HCT116 (cell line): Measurements from ENCODE around the gene ARMH4. TPM values are rescaled to one million over a fixed set of nuclear protein-coding genes. Genes with fewer than 3 reads are reported as not detected.
A peak's percentile ranks its signal among the peaks of the same experiment; 100 is the strongest.

Source experiments
- ATAC-seq: fragments of 200-7000 bp; cut with Tn5 transposase; 2 replicates; pipeline ENCODE4 v1.9.1; 2020; ENCODE audit warnings: mild to moderate bottlenecking, moderate library complexity
- BruUV-seq: library from RNA; stranded (reverse); fragments of 400-500 nt; replicated peaks from 2 replicates; lab custom pipeline; 2021; lab: Mats Ljungman, UMichigan
- CTCF ChIA-PET: fragments of 300-600 bp; sonication (Branson Sonifier 250); formaldehyde crosslinking; loops from one replicate; lab custom pipeline; 2021; ENCODE audit warnings: antibody characterized with exemption; lab: Charles Lee
- POLR2A ChIA-PET: fragments of 300-600, 350-600 bp; sonication (Branson Sonifier 250); formaldehyde crosslinking; loops from one replicate; lab custom pipeline; 2021; ENCODE audit warnings: antibody characterized with exemption; lab: Charles Lee
- RAD21 ChIA-PET, 2 experiments: fragments of 300-600 bp; sonication (Branson Sonifier 250); formaldehyde crosslinking; loops; one replicate each; lab custom pipeline; 2023; ENCODE audit warnings: low total read pairs in 2 of 2; ENCODE audit not compliant: uncharacterized antibody in 2 of 2, unreplicated experiment in 2 of 2, low non-redundant PET in 1 of 2; lab: Charles Lee
- DNase-seq: peaks from one replicate; pipeline ENCODE4 v3.0.0-alpha.2; 2010; ENCODE audit warnings: low read depth, low spot score
- H2AFZ ChIP-seq: fragments of 200-600 bp; shearing (Covaris generic), sonication (generic); 2 replicates; pipeline ENCODE4 v1.6.1; 2017; ENCODE audit warnings: low read depth, mixed run types, mixed read lengths, antibody characterized with exemption, low read length; ENCODE audit not compliant: poor library complexity, severe bottlenecking
- H3K27ac ChIP-seq: 2 replicates; pipeline ENCODE4 v1.5.1; 2012; ENCODE audit warnings: low read depth, low read length
- H3K27me3 ChIP-seq: fragments of 200-600 bp; sonication (generic); 2 replicates; pipeline ENCODE4 v1.6.1; 2016; ENCODE audit warnings: mixed run types, low read length, mixed read lengths; ENCODE audit not compliant: insufficient read depth
- H3K36me3 ChIP-seq, 2 experiments: fragments of 200-500 bp in 1 of 2; fragments of 200-600 bp in 1 of 2; sonication (Bioruptor generic) in 1 of 2; sonication (generic) in 1 of 2; 2 replicates each; pipeline versions ENCODE4 v1.5.1 to v1.6.1; 2014 to 2016; ENCODE audit warnings: low read length in 2 of 2, inconsistent platforms in 1 of 2, mixed read lengths in 1 of 2, mixed run types in 1 of 2; ENCODE audit not compliant: insufficient read depth in 2 of 2, control insufficient read depth in 1 of 2
- H3K4me1 ChIP-seq, 2 experiments: fragments of 200-600 bp in 1 of 2; sonication (generic) in 1 of 2; 2 replicates each; pipeline versions ENCODE4 v1.5.1 to v1.6.1; 2012 to 2017; ENCODE audit warnings: low read length in 2 of 2, inconsistent platforms in 1 of 2, mild to moderate bottlenecking in 1 of 2, mixed read lengths in 1 of 2, mixed run types in 1 of 2, moderate library complexity in 1 of 2; ENCODE audit not compliant: insufficient read depth in 2 of 2, control insufficient read depth in 1 of 2
- H3K4me2 ChIP-seq: fragments of 200-600 bp; sonication (generic); 2 replicates; pipeline ENCODE4 v1.6.1; 2017; ENCODE audit warnings: mixed run types, low read length, mixed read lengths
- H3K4me3 ChIP-seq, 2 experiments: fragments of 200-600 bp in 1 of 2; sonication (generic) in 1 of 2; replicated peaks in 1 of 2; 2 replicates each; pipeline ENCODE4 v1.5.1; 2011 to 2016; ENCODE audit warnings: low read length in 2 of 2, control low read depth in 1 of 2, low read depth in 1 of 2, mild to moderate bottlenecking in 1 of 2, mixed read lengths in 1 of 2, mixed run types in 1 of 2
- H3K79me2 ChIP-seq: fragments of 200-600 bp; sonication (generic); 2 replicates; pipeline ENCODE4 v1.6.1; 2017; ENCODE audit warnings: mild to moderate bottlenecking, mixed run types, low read length, moderate library complexity, mixed read lengths; ENCODE audit not compliant: insufficient read depth
- H3K9ac ChIP-seq: fragments of 200-600 bp; sonication (generic); 2 replicates; pipeline ENCODE4 v1.6.1; 2016; ENCODE audit warnings: low read length, mixed read lengths
- H3K9me2 ChIP-seq: fragments of 200-600 bp; sonication (generic), shearing (Covaris generic); 2 replicates; pipeline ENCODE4 v1.6.1; 2017; ENCODE audit warnings: mixed run types, mild to moderate bottlenecking, moderate library complexity; ENCODE audit not compliant: insufficient read depth
- H3K9me3 ChIP-seq, 2 experiments: fragments of 200-500 bp in 1 of 2; fragments of 200-600 bp in 1 of 2; sonication (Bioruptor generic) in 1 of 2; sonication (generic) in 1 of 2; 2 replicates each; pipeline ENCODE4 v1.6.1; 2014 to 2017; ENCODE audit warnings: low read length in 2 of 2, mixed read lengths in 2 of 2, inconsistent platforms in 1 of 2, low read depth in 1 of 2, mild to moderate bottlenecking in 1 of 2, mixed run types in 1 of 2, moderate library complexity in 1 of 2; ENCODE audit not compliant: control insufficient read depth in 1 of 2, insufficient read depth in 1 of 2
- H4K20me1 ChIP-seq: fragments of 200-600 bp; sonication (generic), shearing (Covaris generic); 2 replicates; pipeline ENCODE4 v1.6.1; 2017; ENCODE audit warnings: mixed run types, mild to moderate bottlenecking, moderate library complexity; ENCODE audit not compliant: insufficient read depth
- ATF3 ChIP-seq: IDR thresholded peaks from 2 replicates; pipeline ENCODE4 v1.6.1; 2012
- CTCF ChIP-seq, 3 experiments: fragments of 200-600 bp in 1 of 3; sonication (generic) in 1 of 3; IDR thresholded peaks in 2 of 3; conservative IDR thresholded peaks in 1 of 3; 2 replicates each; pipeline ENCODE4 v1.5.1; 2012 to 2017; ENCODE audit warnings: low read depth in 2 of 3, low read length in 2 of 3, antibody characterized with exemption in 1 of 3, borderline replicate concordance in 1 of 3, control low read depth in 1 of 3, mild to moderate bottlenecking in 1 of 3, mixed read lengths in 1 of 3, mixed run types in 1 of 3, moderate library complexity in 1 of 3; ENCODE audit not compliant: insufficient read depth in 1 of 3
- EGR1 ChIP-seq: IDR thresholded peaks from 2 replicates; pipeline ENCODE4 v1.6.1; 2012; ENCODE audit warnings: low read depth
- ELF1 ChIP-seq: IDR thresholded peaks from 2 replicates; pipeline ENCODE4 v1.6.1; 2012; ENCODE audit warnings: low read depth, borderline replicate concordance
- EZH2phosphoT487 ChIP-seq: fragments of 200-600 bp; IDR thresholded peaks from 2 replicates; pipeline ENCODE4 v1.6.1; 2018; ENCODE audit warnings: antibody characterized with exemption, borderline replicate concordance
- FOSL1 ChIP-seq: IDR thresholded peaks from 2 replicates; pipeline ENCODE4 v1.6.1; 2012; ENCODE audit warnings: low read depth
- JUND ChIP-seq: IDR thresholded peaks from 2 replicates; pipeline ENCODE4 v1.6.1; 2012
- MAX ChIP-seq: IDR thresholded peaks from 2 replicates; pipeline ENCODE4 v1.6.1; 2012
- POLR2A ChIP-seq: IDR thresholded peaks from 2 replicates; pipeline ENCODE4 v1.7.0; 2011; ENCODE audit warnings: borderline replicate concordance; ENCODE audit not compliant: insufficient read depth, insufficient read length; ENCODE audit errors: extremely low read depth
- POLR2AphosphoS5 ChIP-seq: IDR thresholded peaks from 2 replicates; pipeline ENCODE4 v1.6.1; 2011; ENCODE audit warnings: mild to moderate bottlenecking, low read depth, low read length, moderate library complexity
- RAD21 ChIP-seq: IDR thresholded peaks from 2 replicates; pipeline ENCODE4 v1.6.1; 2012; ENCODE audit warnings: low read depth, mild to moderate bottlenecking
- SP1 ChIP-seq: IDR thresholded peaks from 2 replicates; pipeline ENCODE4 v1.6.1; 2012; ENCODE audit warnings: low read depth
- SRF ChIP-seq: IDR thresholded peaks from 2 replicates; pipeline ENCODE4 v1.6.1; 2012; ENCODE audit warnings: low read depth
- TCF7L2 ChIP-seq: IDR thresholded peaks from 2 replicates; pipeline ENCODE4 v1.7.0; 2011; ENCODE audit warnings: borderline replicate concordance, inconsistent platforms; ENCODE audit not compliant: insufficient read depth, insufficient read length; ENCODE audit errors: extremely low read depth
- YY1 ChIP-seq: IDR thresholded peaks from 2 replicates; pipeline ENCODE4 v1.6.1; 2011; ENCODE audit warnings: low read length, low read depth, moderate library complexity, mild to moderate bottlenecking; ENCODE audit not compliant: insufficient replicate concordance; ENCODE audit errors: extremely low read depth
- intact Hi-C: fragments of 100-400 bp; cut with micrococcal nuclease; formaldehyde crosslinking; loops from 2 replicates; pipeline ENCODE4 v1.10.0; 2022
- total RNA-seq: library from RNA; stranded (reverse); gene quantifications from one replicate; pipeline ENCODE4 v1.2.1, GENCODE V29; 2021; ENCODE audit not compliant: unreplicated experiment
- TF ChIP-seq, protein P1 (sequence below): IDR thresholded peaks from 2 replicates; pipeline ENCODE4 v1.6.1; 2012; ENCODE audit warnings: low read depth

The ARMH4 gene
- total RNA-seq, 1 experiment from 2014 or later = 1.7 TPM

GRCh38 chr14:58151133-58152013, 640 bp downstream of the ARMH4 start:
- H3K9ac ChIP-seq = peak overlapping the region; percentile 41

More at GRCh38 chr14:58151133-58152013, 640 bp downstream of the ARMH4 start:
- no peak for TF ChIP-seq TCF7L2
- TF ChIP-seq, protein P1, sequence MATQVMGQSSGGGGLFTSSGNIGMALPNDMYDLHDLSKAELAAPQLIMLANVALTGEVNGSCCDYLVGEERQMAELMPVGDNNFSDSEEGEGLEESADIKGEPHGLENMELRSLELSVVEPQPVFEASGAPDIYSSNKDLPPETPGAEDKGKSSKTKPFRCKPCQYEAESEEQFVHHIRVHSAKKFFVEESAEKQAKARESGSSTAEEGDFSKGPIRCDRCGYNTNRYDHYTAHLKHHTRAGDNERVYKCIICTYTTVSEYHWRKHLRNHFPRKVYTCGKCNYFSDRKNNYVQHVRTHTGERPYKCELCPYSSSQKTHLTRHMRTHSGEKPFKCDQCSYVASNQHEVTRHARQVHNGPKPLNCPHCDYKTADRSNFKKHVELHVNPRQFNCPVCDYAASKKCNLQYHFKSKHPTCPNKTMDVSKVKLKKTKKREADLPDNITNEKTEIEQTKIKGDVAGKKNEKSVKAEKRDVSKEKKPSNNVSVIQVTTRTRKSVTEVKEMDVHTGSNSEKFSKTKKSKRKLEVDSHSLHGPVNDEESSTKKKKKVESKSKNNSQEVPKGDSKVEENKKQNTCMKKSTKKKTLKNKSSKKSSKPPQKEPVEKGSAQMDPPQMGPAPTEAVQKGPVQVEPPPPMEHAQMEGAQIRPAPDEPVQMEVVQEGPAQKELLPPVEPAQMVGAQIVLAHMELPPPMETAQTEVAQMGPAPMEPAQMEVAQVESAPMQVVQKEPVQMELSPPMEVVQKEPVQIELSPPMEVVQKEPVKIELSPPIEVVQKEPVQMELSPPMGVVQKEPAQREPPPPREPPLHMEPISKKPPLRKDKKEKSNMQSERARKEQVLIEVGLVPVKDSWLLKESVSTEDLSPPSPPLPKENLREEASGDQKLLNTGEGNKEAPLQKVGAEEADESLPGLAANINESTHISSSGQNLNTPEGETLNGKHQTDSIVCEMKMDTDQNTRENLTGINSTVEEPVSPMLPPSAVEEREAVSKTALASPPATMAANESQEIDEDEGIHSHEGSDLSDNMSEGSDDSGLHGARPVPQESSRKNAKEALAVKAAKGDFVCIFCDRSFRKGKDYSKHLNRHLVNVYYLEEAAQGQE = no peak
- no peak for TF ChIP-seq EGR1
- TF ChIP-seq YY1 = no peak
- no peak for TF ChIP-seq RAD21
- TF ChIP-seq FOSL1 = no peak
- TF ChIP-seq POLR2A = no peak
- no peak for TF ChIP-seq CTCF (IDR thresholded peaks at IDR 0.05 in 2 of 3, conservative IDR thresholded peaks at IDR 0.05 in 1 of 3; ENCODE audit: borderline replicate concordance in 1 of 3, insufficient read depth in 1 of 3, low read depth in 2 of 3, low read length in 2 of 3)
- TF ChIP-seq SRF = no peak
- TF ChIP-seq SP1 = no peak
- no peak for TF ChIP-seq JUND
- no peak for TF ChIP-seq MAX
- no peak for TF ChIP-seq ATF3
- no peak for TF ChIP-seq ELF1
- no peak for TF ChIP-seq EZH2phosphoT487
- no peak for TF ChIP-seq POLR2AphosphoS5
- Histone ChIP-seq H3K36me3 (no peaks in the 10 kb centered on the region), H2AFZ (peak overlapping the region; percentile 67), H3K4me2 (peak overlapping the region; percentile 99), H3K9me2 (no peaks in the 10 kb centered on the region), H3K27ac (no peak overlapping the region; the same call in 1 of the 2 replicates), H3K27me3 (peaks cover 42% of the 10 kb centered on the region), H3K4me3 (peak overlapping the region; percentile 37 to 69), H4K20me1 (no peaks in the 10 kb centered on the region), H3K4me1 (peaks cover 6 to 16% of the 10 kb centered on the region in 2 experiments; a peak in 2 of 4 replicates), H3K9me3 (no peaks in the 10 kb centered on the region), H3K79me2 (no peaks in the 10 kb centered on the region)
- intact Hi-C loops = no loop called here
- BruUV-seq = no TSS peak
- ATAC-seq = peak; percentile 66
- DNase-seq = no peak
- ChIA-PET CTCF (no interaction called here), RAD21 (no interaction called here), POLR2A (no interaction called here)
